ENCODE results near the gene KNOP1.

KNOP1 gene

DNA sequence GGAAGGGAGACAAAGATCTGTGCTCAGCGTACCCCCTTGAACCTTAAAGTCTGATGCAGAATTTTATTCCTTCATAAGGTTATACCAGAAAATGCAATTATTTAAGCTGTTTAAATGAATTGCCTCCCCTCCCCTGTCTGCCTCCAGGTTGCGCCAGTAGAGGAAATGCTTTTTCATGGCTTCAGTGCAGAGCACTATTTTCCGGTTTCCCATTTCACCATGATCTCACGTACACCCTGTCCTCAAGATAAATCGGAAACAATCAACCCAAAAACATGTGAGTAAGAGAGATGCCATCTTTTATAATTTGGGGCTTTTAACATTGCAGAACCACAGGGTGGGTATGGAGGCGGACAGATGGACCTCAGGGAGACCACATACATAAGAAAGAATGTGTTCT is 15.5 kb upstream of the KNOP1 start:
- ChIA-PET POLR2A (no interaction called here), CTCF (no interaction called here)
- TF ChIP-seq TARDBP (IDR thresholded peaks at IDR 0.05) (no peak), ZNF384 (IDR thresholded peaks at IDR 0.05) (no peak), FOXK2 (IDR thresholded peaks at IDR 0.05) (no peak), CTBP1 (IDR thresholded peaks at IDR 0.05; ENCODE audit: borderline replicate concordance) (no peak), FOXA1 (IDR thresholded peaks at IDR 0.05) (no peak), ARNT (IDR thresholded peaks at IDR 0.05) (no peak)
- DNase-seq (ENCODE audit: extremely low spot score): no peak

DNA sequence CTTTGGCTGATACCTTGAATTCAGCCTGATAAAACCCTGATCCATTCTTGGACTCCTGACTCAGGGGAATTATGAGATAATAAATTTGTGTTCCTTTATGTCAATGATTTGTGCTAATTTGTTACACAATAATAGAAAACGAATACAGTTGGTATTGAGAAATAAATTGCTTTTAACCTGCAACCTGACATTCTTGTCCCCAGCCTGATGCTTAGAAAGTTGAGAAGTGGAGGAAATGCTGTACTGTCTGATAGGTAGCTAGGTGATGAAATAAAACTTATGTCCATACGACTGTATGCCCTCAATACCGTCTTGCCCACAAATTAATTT is 10.6 kb upstream of the KNOP1 start:
- ChIA-PET POLR2A (no interaction called here), CTCF (interaction anchor here (1.0 kb wide), 1 partner anchor 9 kb away, joined by 3 read pairs; no protein-coding TSS in a partner anchor)
- no peak for DNase-seq (ENCODE audit: extremely low spot score)
- no peak for TF ChIP-seq ZNF384 (IDR thresholded peaks at IDR 0.05)
- no peak for TF ChIP-seq NFRKB (IDR thresholded peaks at IDR 0.05)
- no peak for TF ChIP-seq LEF1 (IDR thresholded peaks at IDR 0.05; ENCODE audit: borderline replicate concordance)
- no peak for TF ChIP-seq HDGF (IDR thresholded peaks at IDR 0.05; ENCODE audit: borderline replicate concordance)
- no peak for TF ChIP-seq ARNT (IDR thresholded peaks at IDR 0.05)
- TF ChIP-seq ELF4 (IDR thresholded peaks at IDR 0.05): no peak
- TF ChIP-seq FOXK2 (IDR thresholded peaks at IDR 0.05): no peak
- no peak for TF ChIP-seq CTBP1 (IDR thresholded peaks at IDR 0.05; ENCODE audit: borderline replicate concordance)
- TF ChIP-seq TARDBP (IDR thresholded peaks at IDR 0.05): no peak
- TF ChIP-seq L3MBTL2 (conservative IDR thresholded peaks at IDR 0.05): no peak
- no peak for TF ChIP-seq FOXM1 (IDR thresholded peaks at IDR 0.05; ENCODE audit: borderline replicate concordance)
- no peak for TF ChIP-seq FOXA1 (IDR thresholded peaks at IDR 0.05)
- no peak for TF ChIP-seq SP1 (IDR thresholded peaks at IDR 0.05)
- TF ChIP-seq PKNOX1 (IDR thresholded peaks at IDR 0.05): no peak
- no peak for TF ChIP-seq BHLHE40 (IDR thresholded peaks at IDR 0.05; ENCODE audit: borderline replicate concordance)
- TF ChIP-seq SUZ12 (IDR thresholded peaks at IDR 0.05): no peak

GRCh38 chr16:19722981-19723380 is 5.0 kb upstream of the KNOP1 start:
- ChIA-PET POLR2A (interaction anchor here (1.2 kb wide), 1 partner anchor 162 kb away, joined by 3 read pairs; the partner anchor contains the start of gene GPRC5B), CTCF (interaction anchor here (0.6 kb wide), 1 partner anchor 163 kb away, joined by 3 read pairs; no protein-coding TSS in a partner anchor)
- TF ChIP-seq PKNOX1 (IDR thresholded peaks at IDR 0.05) (no peak), SUZ12 (IDR thresholded peaks at IDR 0.05) (no peak), LEF1 (IDR thresholded peaks at IDR 0.05; ENCODE audit: borderline replicate concordance) (no peak), SP1 (IDR thresholded peaks at IDR 0.05) (no peak), ZNF384 (IDR thresholded peaks at IDR 0.05) (no peak), FOXA1 (IDR thresholded peaks at IDR 0.05) (no peak), FOXM1 (IDR thresholded peaks at IDR 0.05; ENCODE audit: borderline replicate concordance) (no peak), L3MBTL2 (conservative IDR thresholded peaks at IDR 0.05) (no peak), ARNT (IDR thresholded peaks at IDR 0.05) (no peak), TARDBP (IDR thresholded peaks at IDR 0.05) (no peak), NFRKB (IDR thresholded peaks at IDR 0.05) (no peak), CTBP1 (IDR thresholded peaks at IDR 0.05; ENCODE audit: borderline replicate concordance) (no peak), HDGF (IDR thresholded peaks at IDR 0.05; ENCODE audit: borderline replicate concordance) (no peak), ELF4 (IDR thresholded peaks at IDR 0.05) (no peak), BHLHE40 (IDR thresholded peaks at IDR 0.05; ENCODE audit: borderline replicate concordance) (no peak), FOXK2 (IDR thresholded peaks at IDR 0.05) (no peak)
- DNase-seq (ENCODE audit: extremely low spot score): no peak

DNA sequence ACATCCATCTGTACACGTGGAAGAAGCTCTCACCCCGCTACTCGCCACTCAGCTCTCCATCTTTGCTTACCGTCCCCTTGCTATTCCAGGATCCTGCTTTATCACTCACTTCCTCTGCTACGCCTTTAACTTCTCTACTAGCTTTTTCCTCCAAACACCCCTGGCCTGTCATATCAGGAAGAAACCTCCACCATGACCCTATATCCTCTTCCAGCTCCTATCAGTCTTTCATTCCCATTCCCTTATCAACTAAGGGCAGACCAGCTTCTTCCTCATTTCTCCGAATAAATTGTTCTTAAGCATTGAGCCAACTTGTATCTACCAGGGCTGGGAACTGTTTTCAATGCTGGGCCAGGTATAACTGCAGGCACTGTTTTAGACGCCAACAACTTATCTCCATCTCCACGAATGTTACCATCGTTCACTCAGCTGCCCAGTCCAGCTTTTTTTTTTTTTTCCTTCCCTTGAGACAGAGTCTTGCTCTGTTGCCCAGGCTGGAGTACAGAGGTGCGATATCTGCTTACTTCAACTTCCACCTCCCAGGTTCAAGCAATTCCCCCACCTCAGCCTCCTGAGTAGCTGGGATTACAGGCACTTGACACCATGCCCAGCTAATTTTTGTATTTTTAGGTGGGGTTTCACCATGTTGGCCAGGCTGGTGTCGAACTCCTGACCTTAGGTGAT is 4.4 kb upstream of the KNOP1 start:
- POLR2A ChIA-PET: interaction anchor here (1.2 kb wide), 1 partner anchor 162 kb away, joined by 3 read pairs; the partner anchor contains the start of gene GPRC5B
- CTCF ChIA-PET: interaction anchor here (0.6 kb wide), 1 partner anchor 163 kb away, joined by 3 read pairs; no protein-coding TSS in a partner anchor
- no peak for TF ChIP-seq ELF4 (IDR thresholded peaks at IDR 0.05)
- TF ChIP-seq SUZ12 (IDR thresholded peaks at IDR 0.05): no peak
- TF ChIP-seq FOXA1 (IDR thresholded peaks at IDR 0.05): no peak
- TF ChIP-seq HDGF (IDR thresholded peaks at IDR 0.05; ENCODE audit: borderline replicate concordance): no peak
- TF ChIP-seq PKNOX1 (IDR thresholded peaks at IDR 0.05): no peak
- no peak for TF ChIP-seq NFRKB (IDR thresholded peaks at IDR 0.05)
- TF ChIP-seq TARDBP (IDR thresholded peaks at IDR 0.05): no peak
- TF ChIP-seq ZNF384 (IDR thresholded peaks at IDR 0.05): no peak
- TF ChIP-seq CTBP1 (IDR thresholded peaks at IDR 0.05; ENCODE audit: borderline replicate concordance): no peak
- TF ChIP-seq SP1 (IDR thresholded peaks at IDR 0.05): no peak
- no peak for TF ChIP-seq BHLHE40 (IDR thresholded peaks at IDR 0.05; ENCODE audit: borderline replicate concordance)
- no peak for TF ChIP-seq ARNT (IDR thresholded peaks at IDR 0.05)
- TF ChIP-seq FOXM1 (IDR thresholded peaks at IDR 0.05; ENCODE audit: borderline replicate concordance): no peak
- no peak for TF ChIP-seq LEF1 (IDR thresholded peaks at IDR 0.05; ENCODE audit: borderline replicate concordance)
- no peak for TF ChIP-seq FOXK2 (IDR thresholded peaks at IDR 0.05)
- TF ChIP-seq L3MBTL2 (conservative IDR thresholded peaks at IDR 0.05): no peak
- DNase-seq (ENCODE audit: extremely low spot score): no peak

GRCh38 chr16:19718624-19718965 is 568 bp upstream of the KNOP1 start:
- POLR2A ChIA-PET: interaction anchor here (0.6 to 2.6 kb wide), 3 partner anchors 13 to 166 kb away, joined by 3 to 6 read pairs (median 3); partner anchors contain the start of gene GPRC5B
- no peak for DNase-seq (ENCODE audit: extremely low spot score)
- TF ChIP-seq FOXA1 (IDR thresholded peaks at IDR 0.05) (no peak), BHLHE40 (IDR thresholded peaks at IDR 0.05; ENCODE audit: borderline replicate concordance) (no peak), SP1 (IDR thresholded peaks at IDR 0.05) (no peak), HDGF (IDR thresholded peaks at IDR 0.05; ENCODE audit: borderline replicate concordance) (no peak), LEF1 (IDR thresholded peaks at IDR 0.05; ENCODE audit: borderline replicate concordance) (no peak), L3MBTL2 (conservative IDR thresholded peaks at IDR 0.05) (no peak), ELF4 (IDR thresholded peaks at IDR 0.05) (no peak), ARNT (IDR thresholded peaks at IDR 0.05) (no peak), TARDBP (IDR thresholded peaks at IDR 0.05) (no peak), CTBP1 (IDR thresholded peaks at IDR 0.05; ENCODE audit: borderline replicate concordance) (no peak), FOXM1 (IDR thresholded peaks at IDR 0.05; ENCODE audit: borderline replicate concordance) (no peak), ZNF384 (IDR thresholded peaks at IDR 0.05) (no peak), PKNOX1 (IDR thresholded peaks at IDR 0.05) (no peak), FOXK2 (IDR thresholded peaks at IDR 0.05) (no peak), NFRKB (IDR thresholded peaks at IDR 0.05) (no peak), SUZ12 (IDR thresholded peaks at IDR 0.05) (no peak)
- CTCF ChIA-PET: no interaction called here
